ENCODE measurements around the gene YWHAG. TPM values are rescaled to one million over a fixed set of nuclear protein-coding genes. Genes with fewer than 3 reads are reported as not detected.
"Not testable (repeated sequence)": the region's sequence is repeated elsewhere in the genome, so short reads cannot be mapped to it uniquely, and the experiment has no call there.

The YWHAG gene
- total and polyA plus RNA-seq, 4 donors, result 11.6 to 46.7 (median 43.5) TPM

DNA sequence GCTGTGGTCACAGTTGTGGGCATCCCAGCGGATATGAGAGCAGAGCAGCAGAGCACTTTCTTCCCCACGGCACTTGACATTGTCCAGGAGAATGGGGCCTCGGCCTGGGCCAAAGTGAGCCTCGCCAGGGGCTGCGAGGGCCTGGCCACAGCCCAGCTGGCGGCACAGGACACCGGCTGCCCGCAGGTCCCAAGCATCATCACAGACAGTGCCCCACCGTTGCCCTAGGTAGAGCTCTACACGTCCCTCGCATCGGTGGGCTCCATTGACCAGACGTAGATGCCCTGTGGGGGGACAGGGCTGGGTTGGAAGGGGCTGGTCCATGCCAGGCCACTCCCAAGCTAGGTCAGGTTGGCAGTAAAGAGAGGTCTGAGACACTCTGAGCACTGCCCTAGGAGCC lies 31.3 kb upstream of the YWHAG start:
- TF ChIP-seq, protein P1, sequence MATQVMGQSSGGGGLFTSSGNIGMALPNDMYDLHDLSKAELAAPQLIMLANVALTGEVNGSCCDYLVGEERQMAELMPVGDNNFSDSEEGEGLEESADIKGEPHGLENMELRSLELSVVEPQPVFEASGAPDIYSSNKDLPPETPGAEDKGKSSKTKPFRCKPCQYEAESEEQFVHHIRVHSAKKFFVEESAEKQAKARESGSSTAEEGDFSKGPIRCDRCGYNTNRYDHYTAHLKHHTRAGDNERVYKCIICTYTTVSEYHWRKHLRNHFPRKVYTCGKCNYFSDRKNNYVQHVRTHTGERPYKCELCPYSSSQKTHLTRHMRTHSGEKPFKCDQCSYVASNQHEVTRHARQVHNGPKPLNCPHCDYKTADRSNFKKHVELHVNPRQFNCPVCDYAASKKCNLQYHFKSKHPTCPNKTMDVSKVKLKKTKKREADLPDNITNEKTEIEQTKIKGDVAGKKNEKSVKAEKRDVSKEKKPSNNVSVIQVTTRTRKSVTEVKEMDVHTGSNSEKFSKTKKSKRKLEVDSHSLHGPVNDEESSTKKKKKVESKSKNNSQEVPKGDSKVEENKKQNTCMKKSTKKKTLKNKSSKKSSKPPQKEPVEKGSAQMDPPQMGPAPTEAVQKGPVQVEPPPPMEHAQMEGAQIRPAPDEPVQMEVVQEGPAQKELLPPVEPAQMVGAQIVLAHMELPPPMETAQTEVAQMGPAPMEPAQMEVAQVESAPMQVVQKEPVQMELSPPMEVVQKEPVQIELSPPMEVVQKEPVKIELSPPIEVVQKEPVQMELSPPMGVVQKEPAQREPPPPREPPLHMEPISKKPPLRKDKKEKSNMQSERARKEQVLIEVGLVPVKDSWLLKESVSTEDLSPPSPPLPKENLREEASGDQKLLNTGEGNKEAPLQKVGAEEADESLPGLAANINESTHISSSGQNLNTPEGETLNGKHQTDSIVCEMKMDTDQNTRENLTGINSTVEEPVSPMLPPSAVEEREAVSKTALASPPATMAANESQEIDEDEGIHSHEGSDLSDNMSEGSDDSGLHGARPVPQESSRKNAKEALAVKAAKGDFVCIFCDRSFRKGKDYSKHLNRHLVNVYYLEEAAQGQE (IDR thresholded peaks at IDR 0.05), result no peak
- TF ChIP-seq FOXA1 (IDR thresholded peaks at IDR 0.05), result no peak
- no peak for TF ChIP-seq HNF4G (IDR thresholded peaks at IDR 0.05)
- no peak for TF ChIP-seq FOXA2 (IDR thresholded peaks at IDR 0.05)
- TF ChIP-seq, protein P2, sequence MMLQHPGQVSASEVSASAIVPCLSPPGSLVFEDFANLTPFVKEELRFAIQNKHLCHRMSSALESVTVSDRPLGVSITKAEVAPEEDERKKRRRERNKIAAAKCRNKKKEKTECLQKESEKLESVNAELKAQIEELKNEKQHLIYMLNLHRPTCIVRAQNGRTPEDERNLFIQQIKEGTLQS (IDR thresholded peaks at IDR 0.05), result no peak
- no peak for TF ChIP-seq TAF1 (conservative IDR thresholded peaks at IDR 0.05)
- TF ChIP-seq, protein P3, sequence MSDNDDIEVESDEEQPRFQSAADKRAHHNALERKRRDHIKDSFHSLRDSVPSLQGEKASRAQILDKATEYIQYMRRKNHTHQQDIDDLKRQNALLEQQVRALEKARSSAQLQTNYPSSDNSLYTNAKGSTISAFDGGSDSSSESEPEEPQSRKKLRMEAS (IDR thresholded peaks at IDR 0.05), result no peak
- TF ChIP-seq RAD21 (IDR thresholded peaks at IDR 0.05), result no peak
- no peak for TF ChIP-seq GABPA (IDR thresholded peaks at IDR 0.05 in 1 of 2, conservative IDR thresholded peaks at IDR 0.05 in 1 of 2)
- no peak for TF ChIP-seq YY1 (IDR thresholded peaks at IDR 0.05)
- no peak for TF ChIP-seq RXRA (IDR thresholded peaks at IDR 0.05)
- no peak for TF ChIP-seq HNF4A (conservative IDR thresholded peaks at IDR 0.05)
- TF ChIP-seq JUND (IDR thresholded peaks at IDR 0.05), result no peak
- TF ChIP-seq NR2F2 (IDR thresholded peaks at IDR 0.05), result no peak
- TF ChIP-seq SP1 (IDR thresholded peaks at IDR 0.05), result no peak
- no peak for TF ChIP-seq EGR1 (IDR thresholded peaks at IDR 0.05; ENCODE audit: low read depth in 2 of 2)
- TF ChIP-seq, protein P4, sequence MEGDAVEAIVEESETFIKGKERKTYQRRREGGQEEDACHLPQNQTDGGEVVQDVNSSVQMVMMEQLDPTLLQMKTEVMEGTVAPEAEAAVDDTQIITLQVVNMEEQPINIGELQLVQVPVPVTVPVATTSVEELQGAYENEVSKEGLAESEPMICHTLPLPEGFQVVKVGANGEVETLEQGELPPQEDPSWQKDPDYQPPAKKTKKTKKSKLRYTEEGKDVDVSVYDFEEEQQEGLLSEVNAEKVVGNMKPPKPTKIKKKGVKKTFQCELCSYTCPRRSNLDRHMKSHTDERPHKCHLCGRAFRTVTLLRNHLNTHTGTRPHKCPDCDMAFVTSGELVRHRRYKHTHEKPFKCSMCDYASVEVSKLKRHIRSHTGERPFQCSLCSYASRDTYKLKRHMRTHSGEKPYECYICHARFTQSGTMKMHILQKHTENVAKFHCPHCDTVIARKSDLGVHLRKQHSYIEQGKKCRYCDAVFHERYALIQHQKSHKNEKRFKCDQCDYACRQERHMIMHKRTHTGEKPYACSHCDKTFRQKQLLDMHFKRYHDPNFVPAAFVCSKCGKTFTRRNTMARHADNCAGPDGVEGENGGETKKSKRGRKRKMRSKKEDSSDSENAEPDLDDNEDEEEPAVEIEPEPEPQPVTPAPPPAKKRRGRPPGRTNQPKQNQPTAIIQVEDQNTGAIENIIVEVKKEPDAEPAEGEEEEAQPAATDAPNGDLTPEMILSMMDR (IDR thresholded peaks at IDR 0.05; ENCODE audit: low read depth, low read length, missing input control), result no peak
- TF ChIP-seq, protein P5, sequence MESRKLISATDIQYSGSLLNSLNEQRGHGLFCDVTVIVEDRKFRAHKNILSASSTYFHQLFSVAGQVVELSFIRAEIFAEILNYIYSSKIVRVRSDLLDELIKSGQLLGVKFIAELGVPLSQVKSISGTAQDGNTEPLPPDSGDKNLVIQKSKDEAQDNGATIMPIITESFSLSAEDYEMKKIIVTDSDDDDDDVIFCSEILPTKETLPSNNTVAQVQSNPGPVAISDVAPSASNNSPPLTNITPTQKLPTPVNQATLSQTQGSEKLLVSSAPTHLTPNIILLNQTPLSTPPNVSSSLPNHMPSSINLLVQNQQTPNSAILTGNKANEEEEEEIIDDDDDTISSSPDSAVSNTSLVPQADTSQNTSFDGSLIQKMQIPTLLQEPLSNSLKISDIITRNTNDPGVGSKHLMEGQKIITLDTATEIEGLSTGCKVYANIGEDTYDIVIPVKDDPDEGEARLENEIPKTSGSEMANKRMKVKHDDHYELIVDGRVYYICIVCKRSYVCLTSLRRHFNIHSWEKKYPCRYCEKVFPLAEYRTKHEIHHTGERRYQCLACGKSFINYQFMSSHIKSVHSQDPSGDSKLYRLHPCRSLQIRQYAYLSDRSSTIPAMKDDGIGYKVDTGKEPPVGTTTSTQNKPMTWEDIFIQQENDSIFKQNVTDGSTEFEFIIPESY (IDR thresholded peaks at IDR 0.05), result no peak
- Histone ChIP-seq H3K4me3 (ENCODE audit: low read depth in 1 of 3, low read length in 3 of 3) (no peak overlapping the region), H3K36me3 (ENCODE audit: control insufficient read depth in 4 of 4, insufficient read depth in 3 of 4, low read depth in 1 of 4, low read length in 3 of 4) (no peaks in the 10 kb centered on the region), H3K4me1 (ENCODE audit: control insufficient read depth in 4 of 4, insufficient read depth in 4 of 4, low read length in 3 of 4) (peaks cover 0 to 14% (median 8%) of the 10 kb centered on the region in 4 donors), H3K9ac (ENCODE audit: low read depth in 1 of 2, low read length in 2 of 2) (no peak overlapping the region), H3K27me3 (ENCODE audit: control insufficient read depth in 4 of 4, insufficient read depth in 4 of 4, low read length in 3 of 4) (no peaks in the 10 kb centered on the region), H3K9me3 (ENCODE audit: control insufficient read depth in 4 of 4, low read length in 3 of 4) (no peaks in the 10 kb centered on the region), H3K27ac (ENCODE audit: low read depth in 1 of 2, low read length in 2 of 2) (no peak overlapping the region)
- 98% methylated on average over 13 of the region's 13 CpGs for WGBS
- no peak for DNase-seq (ENCODE audit: low spot score)

DNA sequence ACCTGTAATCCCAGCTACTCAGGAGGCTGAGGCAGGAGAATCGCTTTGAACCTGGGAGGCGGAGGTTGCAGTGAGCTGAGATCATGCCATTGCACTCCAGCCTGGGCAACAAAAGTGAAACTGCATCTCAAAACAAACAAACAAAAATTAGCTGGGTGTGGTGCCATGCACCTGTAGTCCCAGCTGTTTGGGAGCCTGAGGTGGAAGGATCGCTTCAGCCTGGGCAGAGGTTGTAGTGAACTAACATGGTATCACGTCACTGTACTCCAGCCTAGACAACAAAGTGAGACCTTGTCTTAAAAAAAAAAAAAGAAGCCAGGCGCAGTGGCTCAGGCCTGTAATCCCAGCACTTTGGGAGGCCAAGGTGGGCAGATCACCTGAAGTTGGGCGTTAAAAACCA lies 29.0 kb upstream of the YWHAG start:
- 93% methylated on average over 6 of the region's 6 CpGs for WGBS
- not testable (repeated sequence) for H3K36me3 ChIP-seq (ENCODE audit: control insufficient read depth in 4 of 4, insufficient read depth in 3 of 4, low read depth in 1 of 4, low read length in 3 of 4); H3K9ac ChIP-seq (ENCODE audit: low read depth in 1 of 2, low read length in 2 of 2); H3K4me3 ChIP-seq (ENCODE audit: low read depth in 1 of 3, low read length in 3 of 3); H3K27me3 ChIP-seq (ENCODE audit: control insufficient read depth in 4 of 4, insufficient read depth in 4 of 4, low read length in 3 of 4); H3K9me3 ChIP-seq (ENCODE audit: control insufficient read depth in 4 of 4, low read length in 3 of 4); H3K4me1 ChIP-seq (ENCODE audit: control insufficient read depth in 4 of 4, insufficient read depth in 4 of 4, low read length in 3 of 4); DNase-seq (ENCODE audit: low spot score); H3K27ac ChIP-seq (ENCODE audit: low read depth in 1 of 2, low read length in 2 of 2)
